Pancreas (tissue), 10 donors: ENCODE measurements around the gene GALT. TPM values are rescaled to one million over a fixed set of nuclear protein-coding genes. Genes with fewer than 3 reads are reported as not detected.

ENCODE experiments used
- ATAC-seq, 4 donors: fragments of 200-7000 bp; cut with Tn5 transposase; one replicate each; pipeline versions ENCODE4 v1.8.0 to v1.9.1; 2020; ENCODE audit warnings: mild to moderate bottlenecking in 4 of 4, moderate library complexity in 4 of 4
- DNase-seq, 6 donors: peaks; one replicate each; pipeline ENCODE4 v3.0.0-alpha.2; 2020
- FAIRE-seq: peaks from 2 replicates; lab custom pipeline; 2012; peaks lifted over from hg19 to GRCh38; lab: Jason Lieb, UNC
- H3K27ac ChIP-seq, 4 donors: fragments of 200-600 bp; sonication (generic); 1 replicate in 3 of 4; 2 replicates in 1 of 4; pipeline versions ENCODE4 v1.5.0 to v1.8.0; 2020
- H3K27me3 ChIP-seq, 4 donors: fragments of 200-600 bp; one replicate each; pipeline ENCODE4 v1.8.0; 2021
- H3K36me3 ChIP-seq, 3 donors: fragments of 200-600 bp; sonication (generic) in 1 of 3; one replicate each; pipeline versions ENCODE4 v1.5.0 to v1.8.0; 2020 to 2021
- H3K4me1 ChIP-seq, 3 donors: fragments of 200-600 bp; one replicate each; pipeline ENCODE4 v1.8.0; 2021
- H3K4me3 ChIP-seq, 4 donors: fragments of 200-600 bp; sonication (generic) in 2 of 4; one replicate each; pipeline versions ENCODE4 v1.5.0 to v1.8.0; 2020 to 2021
- H3K9me3 ChIP-seq, 4 donors: fragments of 200-600 bp; one replicate each; pipeline ENCODE4 v1.8.0; 2021
- CTCF ChIP-seq, 4 donors: fragments of 200-600 bp; sonication (generic) in 3 of 4; IDR thresholded peaks; one replicate each; pipeline versions ENCODE4 v1.5.0 to v1.8.0; 2021; ENCODE audit warnings: antibody characterized with exemption in 4 of 4
- WGBS, 2 donors: extraction: QIAGEN DNeasy Blood & Tissue Kit; methylation state at CpG; one replicate each; pipeline ENCODE4 v1.1.7; 2013; 5-methylcytosine and 5-hydroxymethylcytosine counted together
- intact Hi-C, 3 donors: fragments of 100-400 bp; cut with DNase I; formaldehyde crosslinking; loops; one replicate each; pipeline versions ENCODE4 v1.11.1 to v1.14.2; 2022
- polyA plus RNA-seq, 2 donors: library from polyadenylated mRNA; stranded (reverse); fragments of 200-250 nt; gene quantifications; one replicate each; pipeline ENCODE4 v1.2.3, GENCODE V29; 2013
- total RNA-seq, 6 donors: library from RNA; stranded (reverse); fragmentation: NEBNext Ultra II Directional in 4 of 6; extraction: Animal tissue kit (Norgen Biotek cat#: 25700) in 4 of 6; gene quantifications; one replicate each; pipeline versions ENCODE4 v1.2.1 to v1.2.4, GENCODE V29; 2021 to 2023
- donor health status: healthy with polysubstance abuse.
- donor health status: DM: no; HTN: no; CAD: no; lungs with moderate emphysema.
- donor health status: DM: no; HTN: no; CAD: no.
- donor health status: control.
- donor health status: control.
- donor health status: Bipolar disorder and iron deficiency.
- donor health status: DM: yes; HTN: yes; CAD: no.
- donor health status: DM: no; HTN: no; CAD: no.
- donor health status: DM: no; HTN: no; CAD: no.
- donor health status: DM: yes; HTN: yes; CAD: no.

GALT gene
- total and polyA plus RNA-seq, 8 donors = 11.0 to 60.5 (median 21.1) TPM

DNA sequence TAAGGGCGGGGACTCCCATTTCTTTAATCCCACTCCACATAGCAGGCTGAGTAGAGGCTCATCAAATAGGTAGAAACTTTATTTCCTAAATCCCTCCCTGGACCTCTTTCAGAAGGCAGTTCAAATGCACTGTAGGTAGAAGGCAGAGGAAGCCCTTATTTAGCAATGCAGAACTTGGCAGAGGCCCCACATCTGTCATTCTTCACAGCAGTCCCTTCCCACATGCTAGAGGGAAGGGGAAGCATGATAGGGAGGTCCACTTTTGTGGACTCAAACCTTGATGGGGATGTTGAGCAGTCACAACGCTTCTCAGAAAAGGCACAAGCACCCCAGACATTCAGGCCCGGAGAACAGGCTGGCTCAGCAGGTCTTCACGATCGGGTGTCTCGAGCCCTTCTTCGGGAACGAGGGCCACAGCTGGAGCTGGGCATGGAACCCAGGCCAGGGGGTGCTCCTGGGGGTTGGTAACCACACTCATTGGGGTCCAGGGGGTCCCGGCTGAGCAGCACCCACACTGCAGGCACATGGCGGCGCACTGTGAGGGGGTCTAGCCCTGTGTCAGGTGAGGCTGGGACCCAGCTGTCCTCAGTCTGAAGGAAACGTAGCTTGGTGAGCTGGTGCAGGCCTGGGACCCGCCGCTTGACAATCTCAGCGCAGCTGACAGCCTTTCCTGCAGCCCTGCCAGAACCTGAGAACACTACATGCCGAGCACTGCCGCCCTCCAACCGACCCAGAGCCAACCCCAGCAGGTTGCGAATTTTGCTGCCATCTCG, 35.9 kb upstream of the GALT start:
- no peak overlapping the region for H3K4me3 ChIP-seq
- 95% methylated on average over 20 of the region's 20 CpGs for WGBS, 2 donors
- H3K36me3 ChIP-seq = no peaks in the 10 kb centered on the region
- ATAC-seq (no peak), FAIRE-seq (no peak), DNase-seq (peak in 2 of 6 donors; percentile 41 to 79)
- intact Hi-C loops = no loop called here
- H3K27me3 ChIP-seq = no peaks in the 10 kb centered on the region
- H3K27ac ChIP-seq = no peak overlapping the region
- no peak for TF ChIP-seq CTCF (IDR thresholded peaks at IDR 0.05)
- H3K9me3 ChIP-seq = no peaks in the 10 kb centered on the region
- H3K4me1 ChIP-seq = peaks cover 0 to 6% (median 4%) of the 10 kb centered on the region in 3 donors

- TF ChIP-seq CTCF (IDR thresholded peaks at IDR 0.05) = no peak
- WGBS, 2 donors = 52 to 56% methylated on average over 10 of the region's 10 CpGs
- FAIRE-seq = no peak
- Histone ChIP-seq H3K27me3 (no peaks in the 10 kb centered on the region), H3K36me3 (no peaks in the 10 kb centered on the region), H3K27ac (peak overlapping the region; percentile 51 to 77 (median 68)), H3K4me3 (peak overlapping the region; percentile 48 to 71 (median 58)), H3K4me1 (peaks cover 0 to 6% (median 4%) of the 10 kb centered on the region in 3 donors), H3K9me3 (no peaks in the 10 kb centered on the region)
- peak in 3 of 4 donors; percentile 5 to 28 (median 20) for ATAC-seq
- intact Hi-C loops = no loop called here
- peak in 3 of 6 donors; percentile 23 to 61 (median 40) for DNase-seq
These were observed 35.1 kb upstream of the GALT start for GRCh38 chr9:34611251-34611810.

- Histone ChIP-seq H3K27ac (peak within 1 kb of the TSS; percentile 51 to 77 (median 68)), H3K4me1 (peaks cover 0 to 6% (median 4%) of the 10 kb centered on the region in 3 donors), H3K4me3 (peak within 1 kb of the TSS; percentile 48 to 71 (median 58)), H3K9me3 (no peaks in the 10 kb centered on the region), H3K27me3 (no peaks in the 10 kb centered on the region), H3K36me3 (peaks cover 0 to 8% (median 1%) of the 10 kb centered on the region in 3 donors)
- FAIRE-seq (no peak), DNase-seq (peak; percentile 70 to 95 (median 88)), ATAC-seq (peak; percentile 94 to 99 (median 98))
- WGBS, 2 donors = 1% methylated on average over 77 of the region's 77 CpGs
- intact Hi-C loops = no loop called here
- no peak for TF ChIP-seq CTCF (IDR thresholded peaks at IDR 0.05)
These were observed 34.4 kb upstream of the GALT start, which contains the start of gene RPP25L for GRCh38 chr9:34611811-34612787. Gene RPP25L, minus strand, starts transcription at chr9:34612097. Its CDS starts 801 bp downstream, at chr9:34611296.

DNA sequence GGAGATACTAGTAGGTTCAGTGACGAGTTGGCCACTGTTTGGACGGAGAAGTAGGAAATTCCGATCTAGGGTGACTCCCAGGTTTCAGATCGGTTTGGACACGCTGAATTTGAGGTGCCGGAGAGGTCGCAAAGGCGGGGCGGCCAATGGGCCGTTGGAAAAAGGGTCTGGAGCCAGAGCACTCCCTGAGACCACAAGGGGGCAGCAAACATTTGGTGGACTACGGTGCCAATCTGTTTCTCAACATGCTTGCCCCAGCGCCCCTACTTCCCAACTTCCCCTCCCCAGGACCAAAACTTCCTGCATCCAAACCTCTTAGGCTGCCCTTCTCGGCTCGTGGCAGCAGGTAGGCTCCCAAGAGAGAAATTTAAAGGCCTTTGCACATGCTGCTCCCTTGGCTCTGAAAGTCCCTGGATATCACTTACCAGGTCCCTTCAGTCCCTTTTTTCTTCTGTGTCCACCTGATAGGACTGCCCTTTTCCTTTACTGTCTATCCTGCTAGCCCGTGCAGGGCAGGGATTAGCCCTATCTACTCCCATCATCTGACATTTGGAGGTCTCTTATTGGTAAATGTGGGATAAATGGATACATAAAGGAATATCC, 33.6 kb upstream of the GALT start:
- intact Hi-C loops = no loop called here
- H3K9me3 ChIP-seq = no peaks in the 10 kb centered on the region
- TF ChIP-seq CTCF (IDR thresholded peaks at IDR 0.05) = peak; percentile 74 to 86 (median 78)
- H3K27ac ChIP-seq = peak overlapping the region in 2 of 4 donors; percentile 69 to 77
- ATAC-seq (peak; percentile 78 to 89 (median 84)), DNase-seq (peak in 5 of 6 donors; percentile 65 to 80 (median 76)), FAIRE-seq (no peak)
- WGBS, 2 donors = 0 to 1% methylated on average over 13 to 15 of the region's 15 CpGs
- peak overlapping the region; percentile 48 to 71 (median 58) for H3K4me3 ChIP-seq
- peaks cover 0 to 6% (median 4%) of the 10 kb centered on the region in 3 donors for H3K4me1 ChIP-seq
- no peaks in the 10 kb centered on the region for H3K27me3 ChIP-seq
- H3K36me3 ChIP-seq = peaks cover 0 to 15% (median 7%) of the 10 kb centered on the region in 3 donors
